Kidney (tissue), 14 donors: Measurements from ENCODE around the gene SYNE3. TPM values are rescaled to one million over a fixed set of nuclear protein-coding genes. Genes with fewer than 3 reads are reported as not detected.

Experiments
- DNase-seq, 5 donors: peaks; one replicate each; pipeline ENCODE4 v3.0.0-alpha.2; 2013 to 2020
- FAIRE-seq: peaks from 2 replicates; lab custom pipeline; 2012; peaks lifted over from hg19 to GRCh38; lab: Jason Lieb, UNC
- H3K27ac ChIP-seq, 2 donors: one replicate each; pipeline ENCODE4 v1.7.0; 2013; ENCODE audit warnings: low read depth in 2 of 2, low read length in 2 of 2, inconsistent platforms in 1 of 2
- H3K27me3 ChIP-seq: one replicate; pipeline ENCODE4 v1.7.1; 2013; ENCODE audit warnings: low read length, inconsistent platforms; ENCODE audit not compliant: control insufficient read depth, insufficient read depth
- H3K36me3 ChIP-seq, 3 donors: one replicate each; pipeline versions ENCODE4 v1.7.0 to v1.7.1; 2013; ENCODE audit warnings: low read length in 3 of 3, control low read depth in 1 of 3, inconsistent platforms in 1 of 3; ENCODE audit not compliant: insufficient read depth in 3 of 3, control insufficient read depth in 2 of 3
- H3K4me1 ChIP-seq, 3 donors: one replicate each; pipeline versions ENCODE4 v1.7.0 to v1.7.1; 2013; ENCODE audit warnings: low read length in 3 of 3, inconsistent platforms in 1 of 3, low read depth in 1 of 3; ENCODE audit not compliant: control insufficient read depth in 2 of 3, insufficient read depth in 2 of 3
- H3K4me3 ChIP-seq, 3 donors: one replicate each; pipeline versions ENCODE4 v1.7.0 to v1.8.1; 2013; ENCODE audit warnings: low read length in 3 of 3, control low read depth in 1 of 3, inconsistent platforms in 1 of 3
- H3K9ac ChIP-seq, 3 donors: one replicate each; pipeline versions ENCODE4 v1.7.0 to v1.7.1; 2013; ENCODE audit warnings: low read length in 3 of 3, control low read depth in 1 of 3, inconsistent platforms in 1 of 3
- H3K9me3 ChIP-seq, 3 donors: one replicate each; pipeline versions ENCODE4 v1.7.0 to v1.7.1; 2013; ENCODE audit warnings: low read length in 3 of 3, control low read depth in 1 of 3, inconsistent platforms in 1 of 3; ENCODE audit not compliant: control insufficient read depth in 2 of 3, insufficient read depth in 1 of 3
- intact Hi-C: fragments of 100-400 bp; cut with DNase I; formaldehyde crosslinking; loops from one replicate; pipeline ENCODE4 v1.11.1; 2022
- polyA plus RNA-seq: library from polyadenylated mRNA; stranded (reverse); fragments of 350-450 nt; fragmentation: Illumina TruSeq; extraction: RNeasy Lipid Tissue Mini Kit (QIAGEN cat#74804); gene quantifications from one replicate; pipeline ENCODE4 v1.2.3, GENCODE V29; 2014; ENCODE audit warnings: low read depth, low replicate concordance; ENCODE audit not compliant: insufficient read depth
- total RNA-seq: library from RNA; stranded (reverse); fragmentation: NEBNext Ultra II Directional; extraction: Animal tissue kit (Norgen Biotek cat#: 25700); gene quantifications from one replicate; pipeline ENCODE4 v1.2.1, GENCODE V29; 2021
- TF ChIP-seq, protein P1 (sequence below): IDR thresholded peaks from 3 replicates; pipeline ENCODE4 v1.5.1; 2012; ENCODE audit warnings: mild to moderate bottlenecking, moderate library complexity, borderline replicate concordance; ENCODE audit not compliant: insufficient read depth; ENCODE audit errors: extremely low read depth
- donor health status: control.
- donor health status: control.
- donor health status: control.
- donor health status: control.
- donor health status: control.
- donor health status: DM: yes; HTN: yes; CAD: no.
- donor health status: Normal renal cell carcinoma (clear cell type).

The SYNE3 gene
- total and polyA plus RNA-seq, 2 donors from 2014 or later = 0.54 to 18.5 TPM

- TF ChIP-seq, protein P1, sequence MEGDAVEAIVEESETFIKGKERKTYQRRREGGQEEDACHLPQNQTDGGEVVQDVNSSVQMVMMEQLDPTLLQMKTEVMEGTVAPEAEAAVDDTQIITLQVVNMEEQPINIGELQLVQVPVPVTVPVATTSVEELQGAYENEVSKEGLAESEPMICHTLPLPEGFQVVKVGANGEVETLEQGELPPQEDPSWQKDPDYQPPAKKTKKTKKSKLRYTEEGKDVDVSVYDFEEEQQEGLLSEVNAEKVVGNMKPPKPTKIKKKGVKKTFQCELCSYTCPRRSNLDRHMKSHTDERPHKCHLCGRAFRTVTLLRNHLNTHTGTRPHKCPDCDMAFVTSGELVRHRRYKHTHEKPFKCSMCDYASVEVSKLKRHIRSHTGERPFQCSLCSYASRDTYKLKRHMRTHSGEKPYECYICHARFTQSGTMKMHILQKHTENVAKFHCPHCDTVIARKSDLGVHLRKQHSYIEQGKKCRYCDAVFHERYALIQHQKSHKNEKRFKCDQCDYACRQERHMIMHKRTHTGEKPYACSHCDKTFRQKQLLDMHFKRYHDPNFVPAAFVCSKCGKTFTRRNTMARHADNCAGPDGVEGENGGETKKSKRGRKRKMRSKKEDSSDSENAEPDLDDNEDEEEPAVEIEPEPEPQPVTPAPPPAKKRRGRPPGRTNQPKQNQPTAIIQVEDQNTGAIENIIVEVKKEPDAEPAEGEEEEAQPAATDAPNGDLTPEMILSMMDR = no peak
- intact Hi-C loops = no loop called here
- peak in 4 of 5 donors; percentile 33 to 55 (median 44) for DNase-seq
- peaks cover 0 to 8% (median 0%) of the 10 kb centered on the region in 3 donors for H3K4me1 ChIP-seq
- H3K27ac ChIP-seq = no peak overlapping the region
- no peaks in the 10 kb centered on the region for H3K27me3 ChIP-seq
- peaks cover 0 to 4% (median 0%) of the 10 kb centered on the region in 3 donors for H3K36me3 ChIP-seq
- H3K9me3 ChIP-seq = no peaks in the 10 kb centered on the region
- no peak overlapping the region for H3K4me3 ChIP-seq
- FAIRE-seq = no peak
- no peak overlapping the region for H3K9ac ChIP-seq
These were observed 43.6 kb downstream of the SYNE3 start for GRCh38 chr14:95472819-95473251.

DNA sequence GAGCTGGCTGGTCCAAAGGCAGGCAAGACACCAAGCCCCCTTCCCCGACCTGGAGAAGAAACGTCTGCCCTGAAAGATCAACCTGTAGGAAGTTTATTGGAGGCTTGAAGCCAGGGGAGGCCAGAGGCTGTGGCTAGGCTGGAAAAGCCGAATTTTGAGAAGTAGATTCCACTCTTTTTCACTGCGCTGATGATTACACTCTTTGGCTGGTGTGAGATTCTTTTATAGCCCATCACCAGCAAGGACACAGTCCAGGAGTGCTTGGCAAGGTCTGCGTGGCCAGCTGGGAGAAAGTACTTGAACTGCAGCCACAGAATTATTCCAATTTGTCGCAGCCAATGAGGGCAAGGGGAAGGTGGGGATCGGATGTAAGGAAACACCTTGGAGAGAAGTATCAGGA, 45.0 kb downstream of the SYNE3 start:
- no peak overlapping the region for H3K4me3 ChIP-seq
- no peaks in the 10 kb centered on the region for H3K9me3 ChIP-seq
- no peak overlapping the region for H3K27ac ChIP-seq
- DNase-seq = no peak
- H3K27me3 ChIP-seq = no peaks in the 10 kb centered on the region
- no peak for FAIRE-seq
- peaks cover 0 to 9% (median 0%) of the 10 kb centered on the region in 3 donors for H3K4me1 ChIP-seq
- peaks cover 0 to 4% (median 0%) of the 10 kb centered on the region in 3 donors for H3K36me3 ChIP-seq
- no peak overlapping the region for H3K9ac ChIP-seq
- intact Hi-C loops = no loop called here
- TF ChIP-seq, protein P1 = no peak

DNA sequence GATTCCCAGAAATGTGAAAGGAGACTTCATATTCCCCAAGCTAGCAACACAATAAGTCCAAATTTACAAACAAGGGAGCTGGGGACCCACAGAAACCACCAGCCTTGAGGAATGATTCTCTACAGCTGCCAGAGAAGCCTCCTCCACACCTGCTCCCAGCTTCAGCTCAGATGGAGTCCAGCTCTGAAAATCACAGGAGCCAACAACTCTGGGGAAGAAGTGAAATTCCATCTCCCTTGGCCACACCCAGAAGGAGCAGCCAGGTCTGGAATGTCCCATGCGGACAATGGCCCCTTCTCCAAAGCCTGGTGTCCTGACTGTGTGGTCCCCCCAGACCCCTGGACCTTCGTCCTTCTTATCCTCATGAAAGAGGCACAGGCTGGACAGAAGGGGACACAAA, 45.4 kb downstream of the SYNE3 start:
- Histone ChIP-seq H3K27ac (no peak overlapping the region), H3K9me3 (no peaks in the 10 kb centered on the region), H3K36me3 (peaks cover 0 to 4% (median 0%) of the 10 kb centered on the region in 3 donors), H3K9ac (no peak overlapping the region), H3K27me3 (no peaks in the 10 kb centered on the region), H3K4me1 (peaks cover 0 to 9% (median 0%) of the 10 kb centered on the region in 3 donors), H3K4me3 (no peak overlapping the region)
- DNase-seq (peak in 1 of 5 donors; percentile 31), FAIRE-seq (no peak)
- TF ChIP-seq, protein P1 = no peak
- intact Hi-C loops = no loop called here

DNA sequence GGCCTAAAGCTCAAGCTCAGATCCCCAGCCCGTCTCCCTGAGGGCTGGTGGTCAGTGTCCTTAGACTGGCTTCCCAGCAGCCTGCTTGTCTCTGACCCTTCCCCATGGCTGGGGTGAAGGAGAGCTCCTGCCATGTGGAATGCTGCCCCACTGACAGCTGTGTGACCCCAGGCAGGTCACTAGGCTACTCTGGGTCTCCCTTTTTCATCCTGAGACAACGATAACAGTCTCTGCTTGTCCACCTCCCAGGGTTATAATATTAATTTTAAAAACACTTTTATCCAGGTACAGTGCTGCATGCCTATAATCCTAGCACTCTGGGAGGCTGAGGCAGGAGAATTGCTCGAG, 47.3 kb downstream of the SYNE3 start:
- TF ChIP-seq, protein P1 = no peak
- intact Hi-C loops = no loop called here
- no peak for FAIRE-seq
- DNase-seq = peak in 1 of 5 donors; percentile 32
- Histone ChIP-seq H3K4me3 (no peak overlapping the region), H3K27me3 (no peaks in the 10 kb centered on the region), H3K9me3 (no peaks in the 10 kb centered on the region), H3K4me1 (peaks cover 0 to 9% (median 0%) of the 10 kb centered on the region in 3 donors), H3K27ac (no peak overlapping the region), H3K9ac (no peak overlapping the region), H3K36me3 (no peaks in the 10 kb centered on the region)
